ENCODE results near the gene EDIL3.

DNA sequence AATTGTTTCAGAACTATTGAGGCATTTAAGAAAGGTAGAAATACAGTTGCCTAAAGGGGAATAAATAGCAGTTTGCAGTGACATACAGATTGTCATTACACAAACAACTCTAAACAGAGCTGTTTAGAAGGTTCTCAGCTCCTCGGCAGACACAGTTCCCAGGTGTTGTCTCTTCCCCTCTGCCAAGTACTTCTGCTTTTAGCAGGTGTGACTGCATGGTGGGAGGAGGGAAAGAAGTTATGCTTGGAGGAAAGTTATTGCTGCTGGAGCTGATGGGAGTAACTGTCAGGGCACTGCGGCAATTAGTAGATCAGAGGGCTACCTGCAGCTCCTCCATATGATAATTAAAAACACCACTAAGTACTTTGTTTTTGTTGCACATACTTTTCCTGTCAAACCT, 14.5 kb downstream of the EDIL3 start:
- TF ChIP-seq, protein P1, sequence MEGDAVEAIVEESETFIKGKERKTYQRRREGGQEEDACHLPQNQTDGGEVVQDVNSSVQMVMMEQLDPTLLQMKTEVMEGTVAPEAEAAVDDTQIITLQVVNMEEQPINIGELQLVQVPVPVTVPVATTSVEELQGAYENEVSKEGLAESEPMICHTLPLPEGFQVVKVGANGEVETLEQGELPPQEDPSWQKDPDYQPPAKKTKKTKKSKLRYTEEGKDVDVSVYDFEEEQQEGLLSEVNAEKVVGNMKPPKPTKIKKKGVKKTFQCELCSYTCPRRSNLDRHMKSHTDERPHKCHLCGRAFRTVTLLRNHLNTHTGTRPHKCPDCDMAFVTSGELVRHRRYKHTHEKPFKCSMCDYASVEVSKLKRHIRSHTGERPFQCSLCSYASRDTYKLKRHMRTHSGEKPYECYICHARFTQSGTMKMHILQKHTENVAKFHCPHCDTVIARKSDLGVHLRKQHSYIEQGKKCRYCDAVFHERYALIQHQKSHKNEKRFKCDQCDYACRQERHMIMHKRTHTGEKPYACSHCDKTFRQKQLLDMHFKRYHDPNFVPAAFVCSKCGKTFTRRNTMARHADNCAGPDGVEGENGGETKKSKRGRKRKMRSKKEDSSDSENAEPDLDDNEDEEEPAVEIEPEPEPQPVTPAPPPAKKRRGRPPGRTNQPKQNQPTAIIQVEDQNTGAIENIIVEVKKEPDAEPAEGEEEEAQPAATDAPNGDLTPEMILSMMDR (conservative IDR thresholded peaks at IDR 0.05; ENCODE audit: low read length), result no peak
- no peak for TF ChIP-seq EZH2phosphoT487 (IDR thresholded peaks at IDR 0.05; ENCODE audit: borderline replicate concordance, low read depth, low read length)
